Common myeloid progenitor, CD34-positive (primary cell): ENCODE measurements around the gene RAB22A.

ENCODE experiments used
- CTCF ChIA-PET: fragments of 350-600 bp; sonication (Branson Sonifier 250); formaldehyde crosslinking; loops from one replicate; lab custom pipeline; 2021; ENCODE audit warnings: antibody characterized with exemption; lab: Charles Lee
- POLR2A ChIA-PET: fragments of 350-600 bp; sonication (Branson Sonifier 250); formaldehyde crosslinking; loops from one replicate; lab custom pipeline; 2021; ENCODE audit warnings: antibody characterized with exemption; lab: Charles Lee
- DNase-seq, 3 donors: peaks; one replicate each; pipeline versions ENCODE4 v3.0.0 to v3.0.0-alpha.2; 2013
- H3K27ac ChIP-seq, 2 experiments: 1 replicate in 1 of 2; 2 replicates in 1 of 2; pipeline ENCODE4 v1.7.0; 2013; ENCODE audit warnings: inconsistent platforms in 2 of 2, low read length in 2 of 2, mild to moderate bottlenecking in 2 of 2, low read depth in 1 of 2, moderate library complexity in 1 of 2; ENCODE audit not compliant: severe bottlenecking in 2 of 2, insufficient read depth in 1 of 2, poor library complexity in 1 of 2
- H3K27me3 ChIP-seq, 5 experiments: replicated peaks in 2 of 5; 1 replicate in 3 of 5; 2 replicates in 2 of 5; pipeline versions ENCODE4 v1.6.1 to v1.7.0; 2013; ENCODE audit warnings: low read length in 4 of 5, mild to moderate bottlenecking in 2 of 5, moderate library complexity in 2 of 5, inconsistent platforms in 1 of 5; ENCODE audit not compliant: insufficient read depth in 5 of 5, control insufficient read depth in 4 of 5
- H3K36me3 ChIP-seq, 4 experiments: 1 replicate in 2 of 4; 2 replicates in 2 of 4; pipeline versions ENCODE4 v1.6.1 to v1.7.0; 2013; ENCODE audit warnings: low read length in 3 of 4, control low read depth in 1 of 4, mild to moderate bottlenecking in 1 of 4; ENCODE audit not compliant: control insufficient read depth in 4 of 4, insufficient read depth in 4 of 4
- H3K4me1 ChIP-seq, 4 experiments: 1 replicate in 3 of 4; 2 replicates in 1 of 4; pipeline versions ENCODE4 v1.6.1 to v1.7.1; 2013; ENCODE audit warnings: low read length in 3 of 4, mild to moderate bottlenecking in 3 of 4, control low read depth in 1 of 4, inconsistent platforms in 1 of 4, moderate library complexity in 1 of 4; ENCODE audit not compliant: control insufficient read depth in 4 of 4, insufficient read depth in 4 of 4; ENCODE audit errors: control extremely low read depth in 1 of 4
- H3K4me3 ChIP-seq, 7 experiments: 1 replicate in 4 of 7; 2 replicates in 3 of 7; pipeline versions ENCODE4 v1.5.1 to v1.7.0; 2013; ENCODE audit warnings: mild to moderate bottlenecking in 7 of 7, low read length in 6 of 7, moderate library complexity in 6 of 7, inconsistent platforms in 2 of 7, low read depth in 2 of 7, control low read depth in 1 of 7; ENCODE audit not compliant: insufficient read depth in 4 of 7, control insufficient read depth in 1 of 7; ENCODE audit errors: extremely low read depth in 1 of 7
- H3K9me3 ChIP-seq, 5 experiments: 1 replicate in 4 of 5; 2 replicates in 1 of 5; pipeline versions ENCODE4 v1.6.1 to v1.7.1; 2013; ENCODE audit warnings: low read length in 4 of 5, mild to moderate bottlenecking in 2 of 5, inconsistent platforms in 1 of 5, low read depth in 1 of 5, moderate library complexity in 1 of 5; ENCODE audit not compliant: control insufficient read depth in 4 of 5, insufficient read depth in 2 of 5; ENCODE audit errors: control extremely low read depth in 1 of 5
- WGBS: methylation state at CpG from one replicate; pipeline ENCODE4 v1.1.5; 2013; ENCODE audit not compliant: insufficient coverage; 5-methylcytosine and 5-hydroxymethylcytosine counted together

RAB22A gene

DNA sequence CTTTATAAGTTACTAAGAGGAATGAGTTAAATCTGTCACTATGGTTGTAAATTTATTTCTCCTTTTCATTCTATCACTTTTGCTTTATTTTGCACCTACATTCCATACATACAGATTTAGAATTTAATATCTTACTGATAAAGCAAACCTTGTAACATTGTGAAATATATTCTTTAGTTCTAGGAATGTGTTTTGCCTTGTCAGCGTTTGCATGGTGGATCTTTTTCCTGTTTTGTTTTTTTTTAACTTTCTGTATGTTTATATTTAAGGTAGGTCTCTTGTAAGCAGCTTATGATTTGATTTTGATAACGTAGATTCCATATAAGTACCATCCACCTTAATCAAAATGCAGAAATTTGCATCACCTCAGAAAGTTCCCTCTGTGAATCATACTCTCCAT lies 16.4 kb downstream of the RAB22A start:
- no CpG with 5 or more reads among the region's 2 CpGs for WGBS
- H3K36me3 ChIP-seq: peaks cover 0 to 3% (median under 1%) of the 10 kb centered on the region in 4 experiments
- CTCF ChIA-PET: interaction anchor here (1.0 kb wide), 1 partner anchor 8 kb away, joined by 3 read pairs; no protein-coding TSS in a partner anchor

DNA sequence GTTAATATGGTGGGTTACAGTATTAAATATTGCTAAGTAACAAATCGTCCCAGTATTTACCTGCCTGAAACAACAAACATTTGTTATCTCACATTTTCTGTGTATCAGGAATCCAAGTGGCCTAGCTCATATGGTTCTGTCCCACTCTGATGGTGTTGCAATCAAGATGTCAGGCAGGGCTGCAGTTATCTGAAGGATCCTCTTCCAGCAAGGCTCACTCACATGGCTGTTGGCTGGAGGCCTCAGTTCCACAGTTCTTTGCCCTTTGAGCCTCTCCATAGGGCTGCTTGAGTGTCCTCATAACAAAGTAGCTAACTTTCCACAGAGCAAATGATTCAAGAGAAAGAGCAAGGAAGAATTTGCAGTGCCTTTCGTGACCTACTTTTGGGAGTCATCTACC lies 17.7 kb downstream of the RAB22A start:
- Histone ChIP-seq H3K4me3 (no peak overlapping the region), H3K9me3 (peaks cover 0 to 2% (median 0%) of the 10 kb centered on the region in 5 experiments), H3K36me3 (peaks cover 0 to 3% (median 2%) of the 10 kb centered on the region in 4 experiments), H3K4me1 (peaks cover 0 to 6% (median 0%) of the 10 kb centered on the region in 4 experiments), H3K27me3 (no peaks in the 10 kb centered on the region), H3K27ac (no peak overlapping the region)
- POLR2A ChIA-PET: no interaction called here
- no peak for DNase-seq
- CTCF ChIA-PET: no interaction called here
- WGBS: no CpG with 5 or more reads among the region's 2 CpGs

More for the DNA sequence above, 16.4 kb downstream of the RAB22A start:
- DNase-seq: no peak
- H3K4me3 ChIP-seq: no peak overlapping the region
- no peaks in the 10 kb centered on the region for H3K27me3 ChIP-seq
- no peak overlapping the region for H3K27ac ChIP-seq
- H3K9me3 ChIP-seq: peaks cover 0 to 2% (median 0%) of the 10 kb centered on the region in 5 experiments
- peaks cover 0 to 5% (median 0%) of the 10 kb centered on the region in 4 experiments for H3K4me1 ChIP-seq
- POLR2A ChIA-PET: interaction anchor here (0.7 kb wide), 1 partner anchor 845 kb away, joined by 3 read pairs; no protein-coding TSS in a partner anchor

GRCh38 chr20:58328836-58329235 lies 19.3 kb downstream of the RAB22A start:
- CTCF ChIA-PET: no interaction called here
- DNase-seq: no peak
- WGBS: 97% methylated on average over 6 of the region's 7 CpGs

GRCh38 chr20:58329711-58330110 lies 20.2 kb downstream of the RAB22A start:
- DNase-seq: no peak
- Histone ChIP-seq H3K36me3 (peaks cover 0 to 4% (median 2%) of the 10 kb centered on the region in 4 experiments), H3K9me3 (peaks cover 0 to 2% (median 0%) of the 10 kb centered on the region in 5 experiments), H3K4me3 (no peak overlapping the region), H3K4me1 (peaks cover 0 to 6% (median 0%) of the 10 kb centered on the region in 4 experiments), H3K27ac (no peak overlapping the region), H3K27me3 (no peaks in the 10 kb centered on the region)
- ChIA-PET CTCF (no interaction called here), POLR2A (no interaction called here)

More at GRCh38 chr20:58328836-58329235, 19.3 kb downstream of the RAB22A start:
- Histone ChIP-seq H3K27ac (no peak overlapping the region), H3K4me1 (peaks cover 0 to 6% (median 0%) of the 10 kb centered on the region in 4 experiments), H3K9me3 (peaks cover 0 to 2% (median 0%) of the 10 kb centered on the region in 5 experiments), H3K27me3 (no peaks in the 10 kb centered on the region), H3K36me3 (peaks cover 0 to 4% (median 2%) of the 10 kb centered on the region in 4 experiments), H3K4me3 (no peak overlapping the region)
- POLR2A ChIA-PET: no interaction called here

- Histone ChIP-seq H3K4me3 (no peak overlapping the region), H3K9me3 (peaks cover 0 to 2% (median 0%) of the 10 kb centered on the region in 5 experiments), H3K4me1 (peaks cover 0 to 6% (median 0%) of the 10 kb centered on the region in 4 experiments), H3K27me3 (no peaks in the 10 kb centered on the region), H3K27ac (no peak overlapping the region), H3K36me3 (peaks cover 0 to 4% (median 2%) of the 10 kb centered on the region in 4 experiments)
- POLR2A ChIA-PET: no interaction called here
- 100% methylated on average over 2 of the region's 3 CpGs for WGBS
- CTCF ChIA-PET: no interaction called here
- DNase-seq: no peak
Measured at GRCh38 chr20:58330249-58330648, 20.7 kb downstream of the RAB22A start.

DNA sequence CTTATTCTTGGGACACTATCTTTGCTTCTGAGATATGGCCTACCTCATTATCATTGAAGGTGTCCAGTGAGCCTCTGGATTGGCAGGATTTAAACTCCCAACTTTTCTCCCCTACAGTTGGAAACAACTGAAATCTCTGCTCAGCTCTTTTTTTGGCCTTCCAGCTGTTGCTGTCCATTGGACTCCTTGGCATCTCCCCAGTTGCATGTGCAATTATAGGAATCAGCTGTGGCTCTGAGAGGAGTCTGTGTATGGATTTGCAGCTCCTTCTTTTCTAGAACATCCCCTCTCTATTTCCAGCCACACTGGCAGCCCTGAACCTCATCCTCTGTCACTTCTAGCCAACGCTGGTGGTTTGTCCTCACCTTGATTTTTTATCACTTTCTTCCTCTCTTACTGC lies 21.2 kb downstream of the RAB22A start:
- H3K36me3 ChIP-seq: peaks cover 0 to 4% (median 2%) of the 10 kb centered on the region in 4 experiments
- 83% methylated on average over 1 of the region's 1 CpG for WGBS
- ChIA-PET CTCF (no interaction called here), POLR2A (no interaction called here)
- no peak for DNase-seq
- H3K27ac ChIP-seq: no peak overlapping the region
- peaks cover 0 to 6% (median 0%) of the 10 kb centered on the region in 4 experiments for H3K4me1 ChIP-seq
- H3K27me3 ChIP-seq: no peaks in the 10 kb centered on the region
- peaks cover 0 to 2% (median 0%) of the 10 kb centered on the region in 5 experiments for H3K9me3 ChIP-seq
- no peak overlapping the region for H3K4me3 ChIP-seq

- no peak overlapping the region for H3K27ac ChIP-seq
- H3K9me3 ChIP-seq: peaks cover 0 to under 1% (median 0%) of the 10 kb centered on the region in 5 experiments
- peaks cover 0 to 4% (median 2%) of the 10 kb centered on the region in 4 experiments for H3K36me3 ChIP-seq
- DNase-seq: no peak
- no peak overlapping the region for H3K4me3 ChIP-seq
- H3K27me3 ChIP-seq: no peaks in the 10 kb centered on the region
- peaks cover 0 to 6% (median 0%) of the 10 kb centered on the region in 4 experiments for H3K4me1 ChIP-seq
- 100% methylated on average over 1 of the region's 3 CpGs for WGBS
- CTCF ChIA-PET: interaction anchor here (0.8 kb wide), 1 partner anchor 12 kb away, joined by 3 read pairs; no protein-coding TSS in a partner anchor
- POLR2A ChIA-PET: interaction anchor here (0.6 kb wide), 1 partner anchor 11 kb away, joined by 4 read pairs; no protein-coding TSS in a partner anchor
Measured at GRCh38 chr20:58331961-58332551, 22.5 kb downstream of the RAB22A start.
